ENCODE results near the gene HDDC3. TPM values are rescaled to one million over a fixed set of nuclear protein-coding genes. Genes with fewer than 3 reads are reported as not detected.

The HDDC3 gene
- total and polyA plus RNA-seq, 9 of the 15 experiments (the other 6 are each of a cell fraction or from before 2014, with no cell fraction given) = 14.9 to 55.8 (median 36.9) TPM

DNA sequence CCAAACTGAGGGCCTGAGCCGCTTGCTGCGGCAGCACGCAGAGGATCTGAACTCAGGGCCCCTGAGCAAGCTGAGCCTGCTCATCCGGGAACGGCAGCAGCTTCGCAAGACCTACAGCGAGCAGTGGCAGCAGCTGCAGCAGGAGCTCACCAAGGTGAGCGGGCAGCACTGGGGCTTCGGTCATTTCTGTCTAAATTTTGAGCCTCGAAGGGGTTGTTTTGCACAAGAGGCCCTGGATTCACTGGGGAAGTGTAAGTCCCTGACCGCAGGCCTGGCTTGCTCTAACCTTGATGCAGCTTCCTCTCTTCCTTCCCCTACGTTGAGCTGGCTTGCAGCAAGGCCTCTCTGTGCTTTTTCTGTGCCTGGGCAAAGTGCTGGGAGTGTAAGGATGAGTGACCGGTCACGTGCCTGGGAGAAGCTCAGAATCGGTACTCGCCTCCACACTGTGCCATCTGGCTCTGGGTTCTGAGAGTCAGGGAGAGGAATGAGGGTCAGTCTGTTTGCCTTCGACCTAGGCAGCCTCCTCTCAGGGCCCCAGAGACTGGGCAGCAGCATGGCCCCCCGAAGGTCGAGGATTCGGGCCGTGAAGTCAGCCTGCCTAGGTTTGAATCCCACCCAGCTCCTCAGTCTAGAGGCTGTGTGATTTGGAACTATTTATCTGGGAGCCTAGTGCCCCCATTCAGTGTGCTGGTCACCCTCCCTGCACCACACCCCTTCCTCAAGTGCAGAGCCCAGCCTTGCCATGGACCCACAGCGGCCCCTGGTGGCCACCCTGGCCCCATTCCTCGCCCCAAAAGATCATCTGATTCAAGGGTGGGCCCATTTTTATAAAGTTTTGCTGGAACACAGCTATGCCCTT is 46.7 kb downstream of the HDDC3 start (continued):
- TF ChIP-seq, protein P1, sequence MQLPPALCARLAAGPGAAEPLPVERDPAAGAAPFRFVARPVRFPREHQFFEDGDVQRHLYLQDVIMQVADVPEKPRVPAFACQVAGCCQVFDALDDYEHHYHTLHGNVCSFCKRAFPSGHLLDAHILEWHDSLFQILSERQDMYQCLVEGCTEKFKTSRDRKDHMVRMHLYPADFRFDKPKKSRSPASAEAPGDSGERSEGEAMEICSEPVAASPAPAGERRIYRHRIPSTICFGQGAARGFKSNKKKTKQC (CRISPR knock-in tag; IDR thresholded peaks at IDR 0.05) = no peak
- TF ChIP-seq ESRRB (CRISPR knock-in tag; IDR thresholded peaks at IDR 0.05; ENCODE audit: borderline replicate concordance) (no peak), RBBP5 (IDR thresholded peaks at IDR 0.05; ENCODE audit: borderline replicate concordance, insufficient read depth, low read length, poor library complexity, severe bottlenecking) (no peak), RFX1 (IDR thresholded peaks at IDR 0.05) (no peak), GABPB1 (CRISPR knock-in tag; IDR thresholded peaks at IDR 0.05) (no peak; the same call in 1 of the 2 replicates), ZNF780A (CRISPR knock-in tag; IDR thresholded peaks at IDR 0.05) (no peak), FOXM1 (IDR thresholded peaks at IDR 0.05; ENCODE audit: low read depth) (0 out of 2 replicates have a peak, but pooled peaks have one; percentile 9), FOXM1 (CRISPR knock-in tag; IDR thresholded peaks at IDR 0.05; ENCODE audit: low read depth) (no peak), SRSF7 (optimal IDR thresholded peaks at IDR 0.05; ENCODE audit: low read depth, low read length) (no peak), DMBX1 (CRISPR knock-in tag; IDR thresholded peaks at IDR 0.05; ENCODE audit: borderline replicate concordance) (no peak), GTF2F1 (IDR thresholded peaks at IDR 0.05; ENCODE audit: low read depth, low read length) (no peak), POU5F1 (IDR thresholded peaks at IDR 0.05; ENCODE audit: borderline replicate concordance, low read depth, low read length, partially characterized antibody) (no peak), REST (IDR thresholded peaks at IDR 0.05; ENCODE audit: borderline replicate concordance) (peak; percentile 93), REST (CRISPR knock-in tag; IDR thresholded peaks at IDR 0.05; ENCODE audit: low read depth) (no peak), THAP7 (CRISPR knock-in tag; IDR thresholded peaks at IDR 0.05) (no peak)
- TF ChIP-seq, protein P2, sequence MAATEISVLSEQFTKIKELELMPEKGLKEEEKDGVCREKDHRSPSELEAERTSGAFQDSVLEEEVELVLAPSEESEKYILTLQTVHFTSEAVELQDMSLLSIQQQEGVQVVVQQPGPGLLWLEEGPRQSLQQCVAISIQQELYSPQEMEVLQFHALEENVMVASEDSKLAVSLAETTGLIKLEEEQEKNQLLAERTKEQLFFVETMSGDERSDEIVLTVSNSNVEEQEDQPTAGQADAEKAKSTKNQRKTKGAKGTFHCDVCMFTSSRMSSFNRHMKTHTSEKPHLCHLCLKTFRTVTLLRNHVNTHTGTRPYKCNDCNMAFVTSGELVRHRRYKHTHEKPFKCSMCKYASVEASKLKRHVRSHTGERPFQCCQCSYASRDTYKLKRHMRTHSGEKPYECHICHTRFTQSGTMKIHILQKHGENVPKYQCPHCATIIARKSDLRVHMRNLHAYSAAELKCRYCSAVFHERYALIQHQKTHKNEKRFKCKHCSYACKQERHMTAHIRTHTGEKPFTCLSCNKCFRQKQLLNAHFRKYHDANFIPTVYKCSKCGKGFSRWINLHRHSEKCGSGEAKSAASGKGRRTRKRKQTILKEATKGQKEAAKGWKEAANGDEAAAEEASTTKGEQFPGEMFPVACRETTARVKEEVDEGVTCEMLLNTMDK (IDR thresholded peaks at IDR 0.05; ENCODE audit: borderline replicate concordance, insufficient read depth, low read depth, low read length, poor library complexity, severe bottlenecking) = no peak
